HCT116 (cell line): ENCODE data around the gene CYP4F2.

ENCODE experiments used
- CEBPB ChIP-seq: IDR thresholded peaks from 2 replicates; pipeline ENCODE4 v1.6.1; 2012; ENCODE audit warnings: low read depth
- ELF1 ChIP-seq: IDR thresholded peaks from 2 replicates; pipeline ENCODE4 v1.6.1; 2012; ENCODE audit warnings: low read depth, borderline replicate concordance
- EZH2 ChIP-seq: fragments of 200-600 bp; sonication (generic); IDR thresholded peaks from 2 replicates; pipeline ENCODE4 v1.6.1; 2017; ENCODE audit warnings: antibody characterized with exemption, mixed run types
- EZH2phosphoT487 ChIP-seq: fragments of 200-600 bp; IDR thresholded peaks from 2 replicates; pipeline ENCODE4 v1.6.1; 2018; ENCODE audit warnings: antibody characterized with exemption, borderline replicate concordance
- POLR2A ChIP-seq: IDR thresholded peaks from 2 replicates; pipeline ENCODE4 v1.7.0; 2011; ENCODE audit warnings: borderline replicate concordance; ENCODE audit not compliant: insufficient read depth, insufficient read length; ENCODE audit errors: extremely low read depth
- POLR2AphosphoS5 ChIP-seq: IDR thresholded peaks from 2 replicates; pipeline ENCODE4 v1.6.1; 2011; ENCODE audit warnings: mild to moderate bottlenecking, low read depth, low read length, moderate library complexity
- RAD21 ChIP-seq: IDR thresholded peaks from 2 replicates; pipeline ENCODE4 v1.6.1; 2012; ENCODE audit warnings: low read depth, mild to moderate bottlenecking
- REST ChIP-seq: IDR thresholded peaks from 2 replicates; pipeline ENCODE4 v1.6.1; 2012; ENCODE audit warnings: low read depth
- SIN3A ChIP-seq: IDR thresholded peaks from 2 replicates; pipeline ENCODE4 v1.6.1; 2012; ENCODE audit warnings: low read depth
- TCF7L2 ChIP-seq: IDR thresholded peaks from 2 replicates; pipeline ENCODE4 v1.7.0; 2011; ENCODE audit warnings: borderline replicate concordance, inconsistent platforms; ENCODE audit not compliant: insufficient read depth, insufficient read length; ENCODE audit errors: extremely low read depth
- YY1 ChIP-seq: IDR thresholded peaks from 2 replicates; pipeline ENCODE4 v1.6.1; 2011; ENCODE audit warnings: low read length, low read depth, moderate library complexity, mild to moderate bottlenecking; ENCODE audit not compliant: insufficient replicate concordance; ENCODE audit errors: extremely low read depth
- ZFX ChIP-seq: fragments of 450-650 bp; IDR thresholded peaks from 2 replicates; pipeline ENCODE4 v1.6.1; 2017
- TF ChIP-seq, protein P1 (sequence below), 3 experiments: fragments of 200-600 bp in 1 of 3; sonication (generic) in 1 of 3; IDR thresholded peaks in 2 of 3; conservative IDR thresholded peaks in 1 of 3; 2 replicates each; pipeline ENCODE4 v1.5.1; 2012 to 2017; ENCODE audit warnings: low read depth in 2 of 3, low read length in 2 of 3, antibody characterized with exemption in 1 of 3, borderline replicate concordance in 1 of 3, control low read depth in 1 of 3, mild to moderate bottlenecking in 1 of 3, mixed read lengths in 1 of 3, mixed run types in 1 of 3, moderate library complexity in 1 of 3; ENCODE audit not compliant: insufficient read depth in 1 of 3
- TF ChIP-seq, protein P2 (sequence below): IDR thresholded peaks from 2 replicates; pipeline ENCODE4 v1.6.1; 2012

- TF ChIP-seq, protein P1, sequence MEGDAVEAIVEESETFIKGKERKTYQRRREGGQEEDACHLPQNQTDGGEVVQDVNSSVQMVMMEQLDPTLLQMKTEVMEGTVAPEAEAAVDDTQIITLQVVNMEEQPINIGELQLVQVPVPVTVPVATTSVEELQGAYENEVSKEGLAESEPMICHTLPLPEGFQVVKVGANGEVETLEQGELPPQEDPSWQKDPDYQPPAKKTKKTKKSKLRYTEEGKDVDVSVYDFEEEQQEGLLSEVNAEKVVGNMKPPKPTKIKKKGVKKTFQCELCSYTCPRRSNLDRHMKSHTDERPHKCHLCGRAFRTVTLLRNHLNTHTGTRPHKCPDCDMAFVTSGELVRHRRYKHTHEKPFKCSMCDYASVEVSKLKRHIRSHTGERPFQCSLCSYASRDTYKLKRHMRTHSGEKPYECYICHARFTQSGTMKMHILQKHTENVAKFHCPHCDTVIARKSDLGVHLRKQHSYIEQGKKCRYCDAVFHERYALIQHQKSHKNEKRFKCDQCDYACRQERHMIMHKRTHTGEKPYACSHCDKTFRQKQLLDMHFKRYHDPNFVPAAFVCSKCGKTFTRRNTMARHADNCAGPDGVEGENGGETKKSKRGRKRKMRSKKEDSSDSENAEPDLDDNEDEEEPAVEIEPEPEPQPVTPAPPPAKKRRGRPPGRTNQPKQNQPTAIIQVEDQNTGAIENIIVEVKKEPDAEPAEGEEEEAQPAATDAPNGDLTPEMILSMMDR (IDR thresholded peaks at IDR 0.05 in 2 of 3, conservative IDR thresholded peaks at IDR 0.05 in 1 of 3; ENCODE audit: borderline replicate concordance in 1 of 3, insufficient read depth in 1 of 3, low read depth in 2 of 3, low read length in 2 of 3): no peak
- no peak for TF ChIP-seq YY1
- TF ChIP-seq ELF1: no peak
- TF ChIP-seq EZH2: no peak
- no peak for TF ChIP-seq POLR2AphosphoS5
- no peak for TF ChIP-seq REST
- no peak for TF ChIP-seq TCF7L2
- TF ChIP-seq POLR2A: no peak
- TF ChIP-seq, protein P2, sequence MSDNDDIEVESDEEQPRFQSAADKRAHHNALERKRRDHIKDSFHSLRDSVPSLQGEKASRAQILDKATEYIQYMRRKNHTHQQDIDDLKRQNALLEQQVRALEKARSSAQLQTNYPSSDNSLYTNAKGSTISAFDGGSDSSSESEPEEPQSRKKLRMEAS: no peak
- no peak for TF ChIP-seq ZFX
- no peak for TF ChIP-seq RAD21
- TF ChIP-seq CEBPB: no peak
- no peak for TF ChIP-seq EZH2phosphoT487
- TF ChIP-seq SIN3A: no peak
Observed at GRCh38 chr19:15874821-15875474, 22.9 kb downstream of the CYP4F2 start.
